ENCODE measurements around the gene GALE.
A peak's percentile ranks its signal among the peaks of the same experiment; 100 is the strongest.
"Not testable (repeated sequence)": the region's sequence is repeated elsewhere in the genome, so short reads cannot be mapped to it uniquely, and the experiment has no call there.

Gene GALE

GRCh38 chr1:23791516-23792047, 9.0 kb downstream of the GALE start:
- peak; percentile 36 to 55 for DNase-seq

- peak; percentile 92 to 93 for DNase-seq
Measured at GRCh38 chr1:23790696-23791515, 9.6 kb downstream of the GALE start, which contains the start of gene LYPLA2. Gene LYPLA2 (plus strand): TSS chr1:23791145. CDS start chr1:23792683, 1,538 bp downstream.

DNA sequence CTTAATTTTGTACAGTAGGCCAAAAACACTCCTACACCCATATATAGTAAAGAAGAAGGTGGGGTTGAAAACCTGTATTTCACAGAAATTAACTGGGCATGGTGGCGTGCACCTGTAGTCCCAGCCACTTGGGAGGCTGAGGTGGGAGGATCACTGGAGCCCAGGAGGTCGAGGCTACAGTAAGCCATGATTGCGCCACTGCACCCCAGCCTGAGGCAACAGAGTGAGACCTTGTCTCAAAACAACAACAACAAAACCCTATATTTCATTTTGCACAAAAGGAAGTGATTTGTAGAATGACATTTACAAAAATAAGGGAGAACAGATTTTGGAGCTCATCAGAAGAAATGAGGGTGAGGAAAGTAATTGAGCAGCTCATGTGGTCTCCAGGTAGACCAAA, 11.9 kb downstream of the GALE start:
- no peak for DNase-seq

- no peak for DNase-seq
Measured at GRCh38 chr1:23787701-23788100, 12.9 kb downstream of the GALE start.

DNA sequence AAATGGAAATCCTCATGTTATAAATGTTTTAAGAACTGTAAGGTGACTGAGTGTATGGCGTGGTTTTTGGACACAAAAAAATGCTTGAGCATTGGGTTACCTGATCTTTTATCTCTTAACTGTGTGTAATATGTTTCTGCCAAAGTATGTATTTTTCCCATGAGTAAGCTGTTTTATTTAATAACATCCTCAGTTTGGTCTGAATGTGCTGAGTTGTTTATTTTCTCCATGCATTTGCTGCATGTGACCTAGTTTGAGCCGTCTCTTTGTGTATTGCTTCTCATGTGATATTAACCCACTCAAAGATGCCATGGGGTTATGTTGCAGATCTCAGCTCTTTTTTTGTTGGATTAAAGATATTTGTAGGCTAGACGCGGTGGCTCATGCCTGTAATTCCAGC, 15.7 kb downstream of the GALE start:
- DNase-seq, result no peak

GRCh38 chr1:23783141-23783540, 17.4 kb downstream of the GALE start:
- DNase-seq, result not testable (repeated sequence)

- DNase-seq, result no peak
Measured at GRCh38 chr1:23779826-23780371, 20.7 kb downstream of the GALE start.

DNA sequence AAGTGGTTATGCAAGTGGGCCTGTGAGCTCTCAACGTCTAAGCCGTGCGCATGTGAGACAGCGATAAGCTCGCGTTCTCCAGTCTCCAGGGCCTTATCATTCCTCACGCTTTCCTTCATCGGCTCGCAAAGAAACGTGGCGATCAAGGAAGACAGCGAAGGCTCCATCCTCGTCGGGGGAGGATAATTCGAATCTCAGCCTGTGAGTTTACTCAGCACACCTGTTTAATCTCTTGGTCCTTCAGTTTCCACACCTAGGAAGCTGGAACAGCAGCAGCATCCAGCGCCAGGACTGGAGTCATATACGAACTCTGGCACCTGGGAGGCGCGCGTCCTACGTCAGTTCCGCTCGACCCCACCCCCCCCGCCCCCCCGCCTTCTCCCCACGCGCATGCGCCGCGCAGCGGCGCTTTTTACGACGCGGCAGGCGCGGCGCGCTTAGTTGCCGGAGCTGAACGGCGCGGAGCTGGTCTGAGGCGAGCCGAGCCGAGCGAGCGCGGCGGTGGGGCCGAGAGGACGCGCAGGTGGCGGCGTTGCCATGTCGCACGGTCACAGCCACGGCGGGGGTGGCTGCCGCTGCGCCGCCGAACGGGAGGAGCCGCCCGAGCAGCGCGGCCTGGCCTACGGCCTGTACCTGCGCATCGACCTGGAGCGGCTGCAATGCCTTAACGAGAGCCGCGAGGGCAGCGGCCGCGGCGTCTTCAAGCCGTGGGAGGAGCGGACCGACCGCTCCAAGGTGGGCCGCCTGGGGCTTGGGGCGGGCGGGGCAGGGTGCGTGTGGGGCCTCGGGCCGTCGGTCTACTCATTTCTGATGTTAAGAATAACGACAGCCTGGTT, 22.4 kb downstream of the GALE start, which contains the start of gene PITHD1:
PITHD1 (plus strand) TSS at position 440 of the 836 bp plus-strand sequence; CDS start at position 538, 98 bp downstream.
- peak; percentile 72 to 78 for DNase-seq

DNA sequence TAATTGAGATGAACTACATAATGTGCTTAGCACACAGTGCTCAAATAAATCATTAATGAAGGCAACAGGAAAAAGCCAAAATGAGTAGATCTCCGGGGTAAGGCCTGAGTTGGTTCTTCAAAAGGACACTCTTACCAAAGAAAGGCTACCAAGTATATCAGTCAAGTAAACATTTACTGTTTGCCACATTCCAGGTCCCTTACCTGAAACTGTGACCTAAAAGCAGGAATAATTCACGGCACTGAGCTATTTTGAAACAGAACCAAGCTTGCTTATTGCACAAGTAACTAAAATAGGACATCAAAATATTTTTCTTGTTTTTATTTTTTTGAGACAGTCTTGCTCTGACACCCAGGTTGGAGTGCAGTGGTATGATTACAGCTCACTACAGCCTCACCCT, 24.3 kb downstream of the GALE start:
- DNase-seq, result no peak

GRCh38 chr1:23774174-23774880, 26.2 kb downstream of the GALE start:
- DNase-seq, result no peak

DNA sequence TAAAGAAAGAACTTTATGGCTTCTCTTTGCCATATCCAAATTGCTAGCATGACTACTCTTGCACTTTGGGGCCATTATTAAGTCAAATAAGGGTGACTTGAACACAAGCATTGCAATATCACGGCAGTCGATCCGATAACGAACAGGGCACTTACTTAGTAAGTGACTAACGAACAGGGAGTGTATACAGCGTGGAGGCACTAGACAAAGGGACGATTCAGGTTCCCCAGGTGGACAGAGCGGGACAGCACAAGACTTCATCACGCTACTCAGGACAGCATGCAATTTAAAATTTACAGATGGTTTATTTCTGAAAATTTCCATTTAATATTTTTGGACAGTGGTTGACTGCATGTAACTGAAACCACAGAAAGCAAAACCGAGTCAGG, 27.7 kb downstream of the GALE start:
- no peak for DNase-seq

DNA sequence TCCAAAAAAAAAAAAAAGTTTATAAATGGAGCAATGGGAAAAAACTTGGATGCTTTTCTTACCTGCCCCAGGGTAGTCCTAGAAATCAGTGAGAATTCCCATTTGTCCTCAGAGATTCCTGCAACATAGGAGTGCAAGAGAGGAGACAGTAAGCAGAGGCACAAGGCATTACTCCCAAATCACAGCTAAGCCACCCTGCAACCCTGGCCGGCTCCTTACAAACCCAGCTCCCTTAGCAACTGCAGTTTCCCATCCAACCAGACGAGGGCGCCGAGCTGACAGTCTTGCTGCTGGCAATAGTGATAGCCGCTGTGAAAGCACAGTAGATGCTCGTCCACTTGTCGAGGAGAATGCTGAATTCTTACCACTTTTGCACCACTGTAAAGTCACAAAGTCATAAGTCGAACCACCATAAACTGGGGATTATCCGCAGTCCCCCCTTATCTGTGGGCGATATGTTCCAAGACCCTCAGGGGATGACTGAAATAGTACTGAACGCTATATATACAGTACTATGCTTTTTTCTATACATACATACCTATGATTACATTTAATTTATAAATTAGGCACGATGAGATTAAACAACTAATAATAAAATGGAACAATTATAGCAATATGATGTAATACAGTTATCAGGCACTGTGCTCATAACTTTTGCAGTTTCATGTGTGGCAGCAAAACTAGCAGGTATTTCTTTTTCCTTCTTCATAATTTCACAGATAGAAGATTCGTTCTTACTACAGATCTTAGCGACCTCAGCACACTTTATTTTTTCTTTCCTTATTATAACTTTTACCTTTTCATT, 28.3 kb downstream of the GALE start:
- DNase-seq, result peak; percentile 94

- DNase-seq, result no peak
Measured at GRCh38 chr1:23768733-23769132, 31.8 kb downstream of the GALE start.

DNA sequence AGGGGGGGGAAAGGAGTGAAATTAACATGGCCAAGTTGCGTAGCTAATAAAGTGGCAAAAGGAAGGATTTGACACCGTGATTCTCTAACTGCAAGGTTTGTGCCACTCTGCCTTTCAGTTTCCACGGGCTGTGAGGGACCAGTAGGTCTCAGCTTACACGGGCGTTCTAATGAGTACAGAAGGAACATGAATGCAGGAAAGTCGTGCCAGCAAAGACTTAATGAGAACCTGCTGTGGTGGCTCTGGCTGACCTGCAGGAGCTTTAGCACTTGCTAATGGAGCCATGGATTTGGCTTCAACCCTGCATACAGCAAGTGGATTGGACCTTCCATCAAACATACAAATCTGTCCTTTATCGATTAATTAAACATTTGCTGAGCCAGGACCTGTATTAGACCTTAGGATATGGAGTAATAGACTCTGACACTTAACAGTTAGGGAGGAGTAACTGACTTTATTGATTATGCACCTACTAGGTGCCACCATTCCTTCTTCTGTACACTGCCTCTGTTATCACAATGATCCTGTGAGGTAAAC, 37.4 kb downstream of the GALE start:
- no peak for DNase-seq

GRCh38 chr1:23759277-23759676, 41.3 kb downstream of the GALE start:
- no peak for DNase-seq

- no peak for DNase-seq
Measured at GRCh38 chr1:23757812-23758211, 42.7 kb downstream of the GALE start.

DNA sequence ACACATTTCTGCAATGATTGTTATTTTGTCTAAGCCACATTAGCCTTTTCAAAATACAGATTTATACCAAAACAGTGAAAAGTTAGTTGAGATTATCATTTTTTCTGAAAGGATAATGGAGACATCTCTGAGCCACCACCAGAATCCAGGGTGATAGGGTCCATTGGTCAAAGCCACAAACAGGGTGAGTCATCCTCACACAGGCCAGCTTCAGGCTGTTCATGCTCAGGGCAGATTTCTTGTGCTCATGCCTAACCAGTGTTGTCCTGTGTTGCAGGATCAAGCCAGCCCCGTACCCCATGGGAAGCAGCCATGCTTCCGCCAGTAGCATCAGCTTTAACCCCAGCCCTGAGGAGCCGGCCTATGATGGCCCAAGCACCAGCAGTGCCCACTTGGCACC, 43.9 kb downstream of the GALE start:
- no peak for DNase-seq

DNA sequence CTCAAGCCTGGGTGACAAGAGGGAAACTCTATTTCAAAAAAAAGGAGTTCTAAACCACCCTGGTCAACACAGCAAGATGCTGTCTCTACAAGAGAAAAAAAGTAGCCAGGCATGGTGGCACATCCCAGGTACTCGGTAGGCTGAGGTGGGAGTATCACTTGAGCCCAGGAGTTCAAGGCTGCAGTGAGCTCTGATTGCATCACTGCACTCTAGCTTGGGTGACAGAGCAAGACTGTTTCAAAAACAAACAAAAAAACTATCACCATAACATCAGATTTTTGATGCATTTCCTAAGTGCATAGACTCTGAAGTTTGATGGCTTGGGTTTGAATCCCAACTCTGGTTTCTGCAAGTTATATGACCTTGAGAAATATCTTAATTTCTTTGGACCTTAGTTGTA, 47.6 kb downstream of the GALE start:
- DNase-seq, result no peak

- no peak for DNase-seq
Measured at GRCh38 chr1:23751815-23752200, 48.7 kb downstream of the GALE start.

DNA sequence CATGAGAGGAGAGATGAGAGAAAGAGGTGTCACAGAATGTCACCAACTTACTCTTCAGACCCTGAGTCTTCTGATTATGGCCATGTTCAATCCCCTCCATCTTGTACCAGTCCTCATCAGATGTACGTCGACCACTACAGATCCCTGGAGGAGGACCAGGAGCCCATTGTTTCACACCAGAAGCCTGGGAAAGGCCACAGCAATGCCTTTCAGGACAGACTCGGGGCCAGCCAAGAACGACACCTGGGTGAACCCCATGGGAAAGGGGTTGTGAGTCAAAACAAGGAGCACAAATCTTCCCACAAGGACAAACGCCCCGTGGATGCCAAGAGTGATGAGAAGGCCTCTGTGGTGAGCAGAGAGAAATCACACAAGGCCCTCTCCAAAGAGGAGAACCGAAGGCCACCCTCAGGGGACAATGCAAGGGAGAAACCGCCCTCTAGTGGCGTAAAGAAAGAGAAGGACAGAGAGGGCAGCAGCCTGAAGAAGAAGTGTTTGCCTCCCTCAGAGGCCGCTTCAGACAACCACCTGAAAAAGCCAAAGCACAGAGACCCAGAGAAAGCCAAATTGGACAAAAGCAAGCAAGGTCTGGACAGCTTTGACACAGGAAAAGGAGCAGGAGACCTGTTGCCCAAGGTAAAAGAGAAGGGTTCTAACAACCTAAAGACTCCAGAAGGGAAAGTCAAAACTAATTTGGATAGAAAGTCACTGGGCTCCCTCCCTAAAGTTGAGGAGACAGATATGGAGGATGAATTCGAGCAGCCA, 49.3 kb downstream of the GALE start:
- DNase-seq, result peak; percentile 26 to 40

- no peak for DNase-seq
Measured at GRCh38 chr1:23748016-23748415, 52.5 kb downstream of the GALE start.
